M059J (cell line): Measurements from ENCODE around the gene ITGB3. TPM values are rescaled to one million over a fixed set of nuclear protein-coding genes. Genes with fewer than 3 reads are reported as not detected.
"Not testable (repeated sequence)": the region's sequence is repeated elsewhere in the genome, so short reads cannot be mapped to it uniquely, and the experiment has no call there.

Experiments
- DNase-seq: peaks from one replicate; pipeline ENCODE4 v3.0.0-alpha.2; 2012; ENCODE audit warnings: low read depth
- total RNA-seq: library from RNA; depleted of rRNA; stranded (reverse); fragments of >200 nt; shearing (Covaris generic); gene quantifications from 2 replicates; pipeline ENCODE4 v1.2.3, GENCODE V29; 2014

Gene ITGB3
- total RNA-seq, 1 experiment from 2014 or later: 3.1 TPM

GRCh38 chr17:47223007-47223406 is 30.6 kb upstream of the ITGB3 start:
- DNase-seq: peak; percentile 48

- DNase-seq: no peak
These were observed 30.2 kb upstream of the ITGB3 start for GRCh38 chr17:47223460-47223859.

- DNase-seq: not testable (repeated sequence)
These were observed 29.6 kb upstream of the ITGB3 start for GRCh38 chr17:47224077-47224476.

- DNase-seq: peak; percentile 47
These were observed 28.7 kb upstream of the ITGB3 start for GRCh38 chr17:47224966-47225365.

GRCh38 chr17:47225436-47225858 is 28.2 kb upstream of the ITGB3 start:
- DNase-seq: peak; percentile 97

- peak; percentile 33 for DNase-seq
These were observed 27.5 kb upstream of the ITGB3 start for GRCh38 chr17:47225911-47226688.

GRCh38 chr17:47227862-47228261 is 25.8 kb upstream of the ITGB3 start:
- no peak for DNase-seq

- DNase-seq: peak; percentile 92
These were observed 23.8 kb upstream of the ITGB3 start for GRCh38 chr17:47229535-47230443.

- DNase-seq: no peak
These were observed 22.8 kb upstream of the ITGB3 start for GRCh38 chr17:47230864-47231263.

GRCh38 chr17:47231334-47231733 is 22.3 kb upstream of the ITGB3 start:
- DNase-seq: no peak

- DNase-seq: no peak
These were observed 21.8 kb upstream of the ITGB3 start for GRCh38 chr17:47231866-47232265.

GRCh38 chr17:47232465-47232864 is 21.2 kb upstream of the ITGB3 start:
- no peak for DNase-seq

- DNase-seq: no peak
These were observed 18.1 kb upstream of the ITGB3 start for GRCh38 chr17:47235506-47235905.

- DNase-seq: no peak
These were observed 17.7 kb upstream of the ITGB3 start for GRCh38 chr17:47235923-47236322.

- DNase-seq: no peak
These were observed 15.8 kb upstream of the ITGB3 start for GRCh38 chr17:47237841-47238240.

GRCh38 chr17:47238321-47239010 is 15.2 kb upstream of the ITGB3 start:
- no peak for DNase-seq

GRCh38 chr17:47239619-47239966 is 14.0 kb upstream of the ITGB3 start:
- DNase-seq: no peak

- DNase-seq: peak; percentile 100
These were observed 13.5 kb upstream of the ITGB3 start for GRCh38 chr17:47239967-47240651.

- DNase-seq: no peak
These were observed 12.8 kb upstream of the ITGB3 start for GRCh38 chr17:47240806-47241205.

- no peak for DNase-seq
These were observed 11.0 kb upstream of the ITGB3 start for GRCh38 chr17:47242648-47243047.

- no peak for DNase-seq
These were observed 9.7 kb upstream of the ITGB3 start for GRCh38 chr17:47243737-47244598.
